ENCODE results near the gene FIBP.

Gene FIBP

DNA sequence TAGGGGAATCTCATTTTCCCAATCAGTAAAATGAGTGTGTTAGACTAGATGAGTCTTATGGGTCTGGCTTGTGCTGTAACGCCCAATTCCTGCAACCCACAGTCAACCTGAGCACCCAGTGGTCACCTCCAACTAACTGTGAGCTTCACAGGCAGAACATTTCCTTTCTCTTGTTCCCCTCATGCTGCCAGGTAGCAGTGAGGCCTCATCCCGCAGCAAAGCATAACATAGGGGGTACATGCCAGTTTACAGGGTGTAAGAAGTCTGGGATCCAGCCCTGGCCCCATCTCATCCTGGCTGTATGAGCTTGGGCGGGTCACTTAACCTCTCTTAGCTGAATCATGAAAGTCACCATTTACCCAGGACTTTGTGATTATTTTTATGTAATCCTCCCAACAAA is 19.4 kb downstream of the FIBP start:
- TF ChIP-seq RAD21 (IDR thresholded peaks at IDR 0.05; ENCODE audit: low read depth) (no peak), TEAD4 (IDR thresholded peaks at IDR 0.05) (no peak), TAF1 (IDR thresholded peaks at IDR 0.05; ENCODE audit: low read depth) (no peak), CREB1 (IDR thresholded peaks at IDR 0.05; ENCODE audit: low read depth) (no peak), EP300 (IDR thresholded peaks at IDR 0.05; ENCODE audit: borderline replicate concordance) (no peak), CEBPB (IDR thresholded peaks at IDR 0.05) (no peak), EGR1 (IDR thresholded peaks at IDR 0.05) (no peak), NFIC (IDR thresholded peaks at IDR 0.05) (no peak), ZBTB7A (IDR thresholded peaks at IDR 0.05; ENCODE audit: low read depth) (no peak), TCF12 (IDR thresholded peaks at IDR 0.05; ENCODE audit: low read depth) (no peak), FOXM1 (IDR thresholded peaks at IDR 0.05; ENCODE audit: borderline replicate concordance, low read depth) (no peak), YY1 (IDR thresholded peaks at IDR 0.05; ENCODE audit: low read depth) (no peak)
- TF ChIP-seq, protein P1, sequence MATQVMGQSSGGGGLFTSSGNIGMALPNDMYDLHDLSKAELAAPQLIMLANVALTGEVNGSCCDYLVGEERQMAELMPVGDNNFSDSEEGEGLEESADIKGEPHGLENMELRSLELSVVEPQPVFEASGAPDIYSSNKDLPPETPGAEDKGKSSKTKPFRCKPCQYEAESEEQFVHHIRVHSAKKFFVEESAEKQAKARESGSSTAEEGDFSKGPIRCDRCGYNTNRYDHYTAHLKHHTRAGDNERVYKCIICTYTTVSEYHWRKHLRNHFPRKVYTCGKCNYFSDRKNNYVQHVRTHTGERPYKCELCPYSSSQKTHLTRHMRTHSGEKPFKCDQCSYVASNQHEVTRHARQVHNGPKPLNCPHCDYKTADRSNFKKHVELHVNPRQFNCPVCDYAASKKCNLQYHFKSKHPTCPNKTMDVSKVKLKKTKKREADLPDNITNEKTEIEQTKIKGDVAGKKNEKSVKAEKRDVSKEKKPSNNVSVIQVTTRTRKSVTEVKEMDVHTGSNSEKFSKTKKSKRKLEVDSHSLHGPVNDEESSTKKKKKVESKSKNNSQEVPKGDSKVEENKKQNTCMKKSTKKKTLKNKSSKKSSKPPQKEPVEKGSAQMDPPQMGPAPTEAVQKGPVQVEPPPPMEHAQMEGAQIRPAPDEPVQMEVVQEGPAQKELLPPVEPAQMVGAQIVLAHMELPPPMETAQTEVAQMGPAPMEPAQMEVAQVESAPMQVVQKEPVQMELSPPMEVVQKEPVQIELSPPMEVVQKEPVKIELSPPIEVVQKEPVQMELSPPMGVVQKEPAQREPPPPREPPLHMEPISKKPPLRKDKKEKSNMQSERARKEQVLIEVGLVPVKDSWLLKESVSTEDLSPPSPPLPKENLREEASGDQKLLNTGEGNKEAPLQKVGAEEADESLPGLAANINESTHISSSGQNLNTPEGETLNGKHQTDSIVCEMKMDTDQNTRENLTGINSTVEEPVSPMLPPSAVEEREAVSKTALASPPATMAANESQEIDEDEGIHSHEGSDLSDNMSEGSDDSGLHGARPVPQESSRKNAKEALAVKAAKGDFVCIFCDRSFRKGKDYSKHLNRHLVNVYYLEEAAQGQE (IDR thresholded peaks at IDR 0.05; ENCODE audit: low read depth): no peak
- TF ChIP-seq, protein P2, sequence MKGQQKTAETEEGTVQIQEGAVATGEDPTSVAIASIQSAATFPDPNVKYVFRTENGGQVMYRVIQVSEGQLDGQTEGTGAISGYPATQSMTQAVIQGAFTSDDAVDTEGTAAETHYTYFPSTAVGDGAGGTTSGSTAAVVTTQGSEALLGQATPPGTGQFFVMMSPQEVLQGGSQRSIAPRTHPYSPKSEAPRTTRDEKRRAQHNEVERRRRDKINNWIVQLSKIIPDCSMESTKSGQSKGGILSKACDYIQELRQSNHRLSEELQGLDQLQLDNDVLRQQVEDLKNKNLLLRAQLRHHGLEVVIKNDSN (IDR thresholded peaks at IDR 0.05): no peak
- TF ChIP-seq, protein P3, sequence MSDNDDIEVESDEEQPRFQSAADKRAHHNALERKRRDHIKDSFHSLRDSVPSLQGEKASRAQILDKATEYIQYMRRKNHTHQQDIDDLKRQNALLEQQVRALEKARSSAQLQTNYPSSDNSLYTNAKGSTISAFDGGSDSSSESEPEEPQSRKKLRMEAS (IDR thresholded peaks at IDR 0.05): no peak

DNA sequence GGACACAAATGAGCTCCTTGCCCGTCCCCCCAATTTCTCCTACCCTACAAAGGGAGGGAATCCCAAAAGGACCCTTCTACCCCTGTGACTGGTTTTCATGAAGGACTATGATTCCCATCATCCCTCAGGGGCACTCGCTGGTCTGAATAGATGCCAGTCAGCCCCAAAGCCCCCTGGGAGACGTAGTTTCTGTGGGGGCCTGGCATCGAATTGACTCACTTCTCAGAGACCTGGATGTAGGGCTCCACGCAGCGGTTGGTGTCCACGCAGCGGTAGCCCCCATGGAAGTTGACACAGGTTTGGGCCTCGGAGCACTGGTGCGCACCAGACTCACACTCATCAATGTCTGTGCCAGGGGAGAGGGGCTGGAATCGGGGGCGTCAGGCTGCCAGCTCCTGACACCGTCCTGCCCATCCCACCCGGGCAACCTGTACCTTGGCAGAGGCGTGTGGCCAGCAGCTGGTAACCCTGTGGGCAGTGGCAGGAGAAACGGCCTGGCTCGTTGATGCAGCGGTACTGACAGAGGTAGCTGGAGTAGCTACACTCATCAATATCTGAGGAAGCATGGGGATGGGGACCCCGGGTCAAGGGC is 20.1 kb downstream of the FIBP start:
- no peak for TF ChIP-seq ZBTB7A (IDR thresholded peaks at IDR 0.05; ENCODE audit: low read depth)
- no peak for TF ChIP-seq FOXM1 (IDR thresholded peaks at IDR 0.05; ENCODE audit: borderline replicate concordance, low read depth)
- TF ChIP-seq CEBPB (IDR thresholded peaks at IDR 0.05): no peak
- TF ChIP-seq YY1 (IDR thresholded peaks at IDR 0.05; ENCODE audit: low read depth): no peak
- TF ChIP-seq, protein P1 (IDR thresholded peaks at IDR 0.05; ENCODE audit: low read depth): no peak
- no peak for TF ChIP-seq TCF12 (IDR thresholded peaks at IDR 0.05; ENCODE audit: low read depth)
- no peak for TF ChIP-seq EGR1 (IDR thresholded peaks at IDR 0.05)
- TF ChIP-seq, protein P3 (IDR thresholded peaks at IDR 0.05): no peak
- TF ChIP-seq CREB1 (IDR thresholded peaks at IDR 0.05; ENCODE audit: low read depth): no peak
- TF ChIP-seq NFIC (IDR thresholded peaks at IDR 0.05): no peak
- TF ChIP-seq, protein P2 (IDR thresholded peaks at IDR 0.05): no peak
- TF ChIP-seq TAF1 (IDR thresholded peaks at IDR 0.05; ENCODE audit: low read depth): no peak
- TF ChIP-seq EP300 (IDR thresholded peaks at IDR 0.05; ENCODE audit: borderline replicate concordance): no peak
- TF ChIP-seq RAD21 (IDR thresholded peaks at IDR 0.05; ENCODE audit: low read depth): no peak
- TF ChIP-seq TEAD4 (IDR thresholded peaks at IDR 0.05): no peak

DNA sequence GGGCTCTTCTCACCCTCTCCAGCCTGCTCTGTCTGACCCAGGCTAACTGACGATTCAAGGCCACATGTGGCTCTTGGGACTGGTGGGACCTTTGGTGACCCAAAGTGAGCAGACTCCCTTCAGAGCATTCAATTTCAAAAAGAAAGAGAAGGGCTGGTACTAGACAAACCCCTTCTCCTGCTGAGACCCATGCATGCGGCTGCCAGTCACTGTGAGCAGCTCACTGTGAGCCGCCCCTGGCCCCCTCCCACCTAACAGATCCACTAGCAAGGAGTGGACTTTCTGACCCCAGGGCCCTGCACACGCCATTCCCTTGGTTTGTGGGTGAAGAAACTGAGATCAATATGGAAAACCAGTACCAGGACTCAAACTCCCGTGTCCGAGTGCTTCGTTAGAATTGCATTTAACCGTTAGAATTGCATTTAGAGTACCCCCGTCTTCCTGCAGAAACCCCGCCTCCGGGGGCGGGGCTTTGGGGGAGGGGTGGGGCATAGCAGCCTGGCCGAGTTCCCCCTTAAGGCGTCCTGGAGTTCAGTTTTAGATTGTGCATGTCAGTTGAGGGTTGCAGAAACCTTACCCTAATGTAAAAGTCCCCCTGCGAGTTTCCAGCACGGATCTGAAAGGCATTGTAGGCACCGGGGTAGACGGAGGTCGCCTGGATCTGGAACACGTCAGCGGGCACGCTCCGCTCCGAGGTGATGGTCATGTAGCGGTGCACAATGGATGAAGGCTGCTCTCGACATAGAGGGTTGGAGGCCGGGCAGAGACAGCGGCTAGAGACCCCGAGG is 20.8 kb downstream of the FIBP start:
- TF ChIP-seq NFIC (IDR thresholded peaks at IDR 0.05) (no peak), TAF1 (IDR thresholded peaks at IDR 0.05; ENCODE audit: low read depth) (no peak), YY1 (IDR thresholded peaks at IDR 0.05; ENCODE audit: low read depth) (no peak), ZBTB7A (IDR thresholded peaks at IDR 0.05; ENCODE audit: low read depth) (no peak), EGR1 (IDR thresholded peaks at IDR 0.05) (no peak), TCF12 (IDR thresholded peaks at IDR 0.05; ENCODE audit: low read depth) (no peak), CEBPB (IDR thresholded peaks at IDR 0.05) (no peak), CREB1 (IDR thresholded peaks at IDR 0.05; ENCODE audit: low read depth) (no peak), RAD21 (IDR thresholded peaks at IDR 0.05; ENCODE audit: low read depth) (no peak)
- TF ChIP-seq, protein P1 (IDR thresholded peaks at IDR 0.05; ENCODE audit: low read depth): no peak
- TF ChIP-seq, protein P3 (IDR thresholded peaks at IDR 0.05): no peak
